ENCODE results near the gene MAGI1. TPM values are rescaled to one million over a fixed set of nuclear protein-coding genes. Genes with fewer than 3 reads are reported as not detected.
"Not testable (repeated sequence)": the region's sequence is repeated elsewhere in the genome, so short reads cannot be mapped to it uniquely, and the experiment has no call there.

The MAGI1 gene
- total RNA-seq, 2 donors from 2014 or later = 0.39 TPM; not detected in 1

DNA sequence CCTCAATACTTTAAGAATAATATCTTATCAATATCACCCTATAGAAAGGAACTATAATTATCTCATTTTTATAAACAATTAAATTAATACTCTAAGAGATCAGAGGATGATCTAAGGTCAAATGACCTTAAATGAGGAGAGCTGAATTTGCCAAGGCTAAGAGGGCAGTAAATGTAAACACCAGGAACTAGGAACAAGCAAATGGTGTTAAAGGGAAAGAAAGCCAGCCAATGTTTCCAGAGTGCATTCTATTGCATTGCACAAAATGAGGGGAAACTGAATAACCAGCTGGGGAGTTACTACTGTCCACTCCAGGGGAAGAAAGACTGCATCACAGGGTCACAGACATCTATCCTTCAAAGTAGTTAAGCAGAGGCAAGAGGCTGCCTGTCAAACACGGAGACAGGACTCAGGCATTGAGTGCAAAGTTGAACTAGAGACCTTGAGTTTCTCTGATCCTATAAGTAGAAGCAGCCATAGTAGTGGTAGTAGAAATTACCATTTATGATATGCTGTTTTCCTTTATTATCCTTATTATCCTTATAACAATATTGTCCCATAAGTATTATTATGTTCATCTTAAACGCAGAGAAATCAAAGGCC lies 466.4 kb downstream of the MAGI1 start:
- ATAC-seq (no peak), DNase-seq (ENCODE audit: low spot score in 2 of 2) (no peak)
- H3K36me3 Mint-ChIP-seq = no peaks in the 10 kb centered on the region
- H3K9me3 Mint-ChIP-seq = peaks cover 3 to 10% of the 10 kb centered on the region in 2 donors
- no peak overlapping the region for H3K27ac Mint-ChIP-seq

DNA sequence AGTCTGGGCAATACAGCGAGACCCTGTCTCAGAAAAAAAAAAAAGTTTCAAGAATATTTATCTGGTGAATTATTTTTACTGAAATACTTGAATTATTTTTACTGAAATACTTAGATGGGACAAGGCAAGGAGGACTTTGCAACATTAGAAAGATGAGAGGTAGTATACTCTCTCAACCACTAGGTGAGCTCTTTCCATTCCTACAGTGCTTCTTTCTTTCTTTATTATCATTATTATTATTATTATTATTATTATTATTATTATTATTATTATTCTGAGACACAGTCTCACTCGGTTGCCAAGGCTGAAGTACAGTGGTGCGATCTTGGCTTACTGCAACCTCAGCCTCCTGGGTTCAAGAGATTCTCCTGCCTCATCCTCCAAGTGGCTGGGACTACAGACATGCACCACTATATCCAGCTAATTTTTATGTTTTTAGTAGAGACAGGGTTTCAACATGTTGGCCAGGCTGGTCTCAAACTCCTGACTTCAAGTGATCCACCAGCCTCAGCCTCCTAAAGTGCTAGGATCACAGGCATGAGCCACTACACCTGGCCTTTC lies 468.8 kb downstream of the MAGI1 start:
- ATAC-seq = no peak
- DNase-seq (ENCODE audit: low spot score in 2 of 2) = no peak
- Mint-ChIP-seq H3K27ac (no peak overlapping the region), H3K9me3 (peaks cover 3 to 7% of the 10 kb centered on the region in 2 donors), H3K36me3 (no peaks in the 10 kb centered on the region)

DNA sequence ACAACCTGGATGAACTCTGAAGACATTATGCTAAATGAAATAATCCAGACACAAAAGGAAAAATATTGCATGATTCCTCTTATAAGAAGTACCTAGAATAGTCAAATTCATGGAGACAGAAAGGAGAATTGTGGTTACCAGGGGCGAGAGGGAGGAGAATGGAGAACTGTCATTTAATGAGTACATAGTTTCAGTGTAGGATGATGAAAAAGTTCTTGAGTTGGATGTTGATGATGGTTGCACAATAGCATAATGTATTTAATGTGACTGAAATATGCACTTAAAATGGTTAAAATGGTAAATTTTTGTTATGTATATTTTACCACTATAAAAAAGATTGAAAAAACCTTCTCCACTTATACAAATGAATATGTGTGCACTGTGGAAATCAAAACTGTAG lies 469.6 kb downstream of the MAGI1 start:
- DNase-seq (ENCODE audit: low spot score in 2 of 2) (no peak), ATAC-seq (no peak)
- Mint-ChIP-seq H3K9me3 (peaks cover 3% of the 10 kb centered on the region in 2 donors), H3K36me3 (no peaks in the 10 kb centered on the region), H3K27ac (no peak overlapping the region)

DNA sequence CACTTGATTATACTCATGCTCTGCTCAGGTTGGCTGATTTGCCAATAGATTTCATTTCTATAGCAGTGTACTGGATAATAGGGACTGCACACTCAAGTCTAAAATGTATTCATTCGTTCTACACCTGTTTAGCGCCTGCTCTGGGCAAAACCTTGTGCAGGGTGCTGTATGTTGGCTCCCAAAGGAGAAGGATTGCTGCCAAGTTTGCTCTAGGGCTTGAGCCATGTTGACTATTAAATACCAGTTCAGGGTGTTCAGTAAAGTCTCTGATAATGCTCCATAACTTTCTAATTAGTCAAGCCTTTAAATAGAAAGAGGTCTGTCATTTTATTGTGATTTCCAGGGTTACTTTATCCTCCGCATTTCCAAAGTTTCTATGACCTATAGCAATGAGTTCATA lies 470.2 kb downstream of the MAGI1 start:
- Mint-ChIP-seq H3K36me3 (no peaks in the 10 kb centered on the region), H3K27ac (no peak overlapping the region), H3K9me3 (peaks cover 3% of the 10 kb centered on the region in 2 donors)
- no peak for ATAC-seq
- DNase-seq (ENCODE audit: low spot score in 2 of 2) = no peak

DNA sequence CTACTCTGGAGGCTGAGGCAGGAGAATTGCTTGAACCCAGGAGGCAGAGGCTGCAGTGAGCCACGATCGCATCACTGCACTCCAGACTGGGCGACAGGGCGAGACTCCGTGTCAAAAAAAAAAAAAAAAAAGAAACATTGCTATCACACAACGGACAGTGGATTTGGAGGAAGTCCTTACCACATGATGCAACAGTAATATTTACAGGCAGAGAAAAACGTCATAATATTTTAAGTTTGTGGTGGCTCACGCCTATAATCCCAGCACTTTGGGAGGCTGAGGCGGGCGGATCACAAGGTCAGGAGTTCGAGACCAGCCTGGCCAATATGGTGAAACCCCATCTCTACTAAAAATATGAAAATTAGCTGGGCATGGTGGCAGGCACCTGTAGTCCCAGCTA lies 473.0 kb downstream of the MAGI1 start:
- H3K27ac Mint-ChIP-seq; H3K36me3 Mint-ChIP-seq; H3K9me3 Mint-ChIP-seq; DNase-seq (ENCODE audit: low spot score in 2 of 2); ATAC-seq: not testable (repeated sequence)

DNA sequence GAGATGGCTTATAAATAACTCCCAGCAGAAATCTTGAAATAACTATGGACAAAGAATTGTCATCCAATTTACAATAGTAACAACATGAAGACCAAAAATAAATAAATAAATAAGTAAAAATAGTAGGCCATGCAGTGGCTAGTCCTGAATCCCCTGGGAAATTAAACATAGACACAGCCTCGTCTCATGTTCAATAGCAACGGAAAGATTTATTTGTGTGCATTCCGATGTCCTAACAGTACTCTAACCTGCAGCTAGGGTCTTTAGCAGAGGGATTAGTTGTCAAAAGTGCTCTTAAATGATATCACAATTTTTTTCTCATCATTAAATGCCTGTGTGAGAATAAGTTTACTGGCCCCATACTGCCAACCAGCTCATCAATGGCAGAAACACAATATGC lies 474.2 kb downstream of the MAGI1 start:
- H3K27ac Mint-ChIP-seq = no peak overlapping the region
- peaks cover 3% of the 10 kb centered on the region in 2 donors for H3K9me3 Mint-ChIP-seq
- no peak for ATAC-seq
- no peaks in the 10 kb centered on the region for H3K36me3 Mint-ChIP-seq
- no peak for DNase-seq (ENCODE audit: low spot score in 2 of 2)

DNA sequence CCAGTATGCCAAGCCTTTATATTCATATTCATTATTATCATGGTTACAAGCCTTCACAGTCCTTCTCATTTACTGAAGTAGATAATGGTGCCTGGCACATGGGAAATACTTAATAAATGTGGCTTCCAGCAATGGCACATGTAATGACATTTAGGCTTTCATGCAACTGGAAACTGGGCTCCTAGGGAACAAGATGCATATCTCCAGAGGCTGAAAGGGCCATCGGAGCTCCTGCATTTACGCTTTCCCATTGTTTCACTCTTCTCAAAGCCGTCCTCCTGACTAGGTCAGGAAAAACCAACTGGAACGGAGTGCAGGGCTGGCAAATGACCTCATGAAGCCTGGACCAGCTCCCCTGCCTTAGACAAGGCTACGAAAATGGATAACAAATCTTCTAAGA lies 474.9 kb downstream of the MAGI1 start:
- Mint-ChIP-seq H3K27ac (no peak overlapping the region), H3K9me3 (peaks cover under 1% of the 10 kb centered on the region in 2 donors), H3K36me3 (no peaks in the 10 kb centered on the region)
- ATAC-seq = no peak
- no peak for DNase-seq (ENCODE audit: low spot score in 2 of 2)

DNA sequence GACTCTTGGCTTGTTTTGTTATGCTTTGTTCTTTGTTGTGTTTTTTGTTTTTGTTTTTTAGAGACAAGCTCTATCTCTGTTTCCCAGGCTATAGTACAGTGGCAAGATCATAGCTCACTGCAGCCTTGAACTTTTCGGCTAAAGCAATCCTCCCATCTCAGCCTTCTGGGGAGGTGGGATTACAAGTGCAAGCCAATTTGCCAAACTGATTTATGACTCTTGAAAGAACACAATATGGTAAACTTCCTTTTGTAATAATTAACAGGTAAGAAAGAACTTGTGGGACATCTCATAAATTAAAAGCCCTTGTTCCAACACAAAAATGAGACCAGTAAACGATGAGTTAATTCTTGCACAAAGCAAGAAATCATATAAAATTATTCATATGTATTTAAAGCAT lies 476.3 kb downstream of the MAGI1 start:
- no peak for ATAC-seq
- no peaks in the 10 kb centered on the region for H3K9me3 Mint-ChIP-seq
- no peak overlapping the region for H3K27ac Mint-ChIP-seq
- H3K36me3 Mint-ChIP-seq = no peaks in the 10 kb centered on the region
- no peak for DNase-seq (ENCODE audit: low spot score in 2 of 2)

DNA sequence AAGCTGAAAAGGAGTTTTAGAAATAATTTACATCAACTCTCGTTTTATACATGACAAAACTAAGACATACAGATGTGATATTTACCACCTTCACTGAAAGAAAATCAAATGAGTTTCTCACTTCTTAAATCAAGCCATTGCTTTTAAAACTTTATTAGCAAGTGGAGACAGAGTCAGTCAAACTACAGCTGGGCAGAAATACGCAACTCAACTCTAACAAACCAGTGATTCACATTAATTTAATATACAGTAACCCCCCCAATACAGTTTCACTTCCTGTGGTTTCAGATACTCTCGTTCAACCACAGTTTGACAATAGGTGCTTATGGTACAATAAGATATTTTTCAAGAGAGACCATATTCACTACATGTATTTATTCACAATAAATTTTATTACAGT lies 477.1 kb downstream of the MAGI1 start:
- Mint-ChIP-seq H3K36me3 (no peaks in the 10 kb centered on the region), H3K9me3 (no peaks in the 10 kb centered on the region), H3K27ac (no peak overlapping the region)
- DNase-seq (ENCODE audit: low spot score in 2 of 2) = no peak
- ATAC-seq = no peak

DNA sequence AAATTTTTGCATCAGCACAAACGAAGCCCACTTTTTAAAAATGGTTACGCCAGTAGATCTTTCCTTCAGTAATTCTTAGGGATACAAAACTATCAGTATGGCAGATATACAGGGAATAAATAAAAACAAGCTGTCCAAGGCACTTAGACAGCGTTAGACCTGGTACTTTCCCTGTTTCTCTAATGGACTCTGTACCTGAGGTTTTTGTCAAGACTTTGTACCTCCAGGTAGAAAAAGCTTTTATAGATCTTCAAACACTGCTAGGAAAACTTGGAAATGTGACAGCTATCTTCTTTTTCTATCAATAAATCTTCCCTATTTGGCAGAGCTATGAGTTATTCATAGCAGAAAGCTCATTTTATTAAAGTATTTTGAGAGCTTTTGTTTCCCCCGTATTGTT lies 477.8 kb downstream of the MAGI1 start:
- ATAC-seq (no peak), DNase-seq (ENCODE audit: low spot score in 2 of 2) (no peak)
- Mint-ChIP-seq H3K36me3 (no peaks in the 10 kb centered on the region), H3K27ac (no peak overlapping the region), H3K9me3 (no peaks in the 10 kb centered on the region)

DNA sequence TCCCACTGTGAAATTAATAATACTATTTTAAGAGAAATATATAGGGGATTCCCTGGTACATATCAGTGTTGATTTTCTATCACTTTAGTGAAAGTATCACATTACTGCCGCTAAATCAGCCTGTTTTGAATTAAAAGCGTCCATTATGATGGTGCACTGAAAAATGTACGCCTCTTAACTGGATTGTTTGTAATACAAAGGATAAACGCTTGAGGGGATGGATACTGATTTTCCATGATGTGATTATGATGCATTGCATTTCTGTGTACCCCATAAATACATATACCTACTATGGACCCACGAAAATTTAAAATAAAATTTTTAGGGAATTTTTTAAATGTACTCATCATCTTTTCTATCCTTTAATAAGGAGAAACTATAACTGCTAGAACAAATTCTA lies 478.6 kb downstream of the MAGI1 start:
- no peak overlapping the region for H3K27ac Mint-ChIP-seq
- no peak for ATAC-seq
- H3K36me3 Mint-ChIP-seq = no peaks in the 10 kb centered on the region

DNA sequence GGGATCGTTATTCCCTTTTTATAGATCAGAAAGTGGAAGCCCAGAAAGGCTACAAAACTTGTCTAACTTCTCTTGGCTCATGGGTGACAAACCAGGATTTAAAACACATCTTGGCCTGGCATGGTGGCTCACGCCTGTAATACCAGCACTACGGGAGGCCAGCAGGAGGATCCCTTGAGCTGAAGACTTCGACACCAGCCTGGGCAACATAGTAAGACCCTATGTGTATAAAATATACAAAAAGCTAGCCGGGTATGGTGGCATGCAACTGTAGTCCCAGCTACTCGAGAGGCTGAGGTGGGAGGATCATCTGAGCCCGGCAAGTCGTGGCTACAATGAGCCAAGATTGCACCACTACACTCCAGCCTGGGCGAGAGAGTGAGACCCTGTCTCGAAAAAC lies 479.1 kb downstream of the MAGI1 start:
- no peak for ATAC-seq
- no peaks in the 10 kb centered on the region for H3K9me3 Mint-ChIP-seq
- no peak for DNase-seq (ENCODE audit: low spot score in 2 of 2)
- no peaks in the 10 kb centered on the region for H3K36me3 Mint-ChIP-seq
- no peak overlapping the region for H3K27ac Mint-ChIP-seq

More for the DNA sequence above, 478.6 kb downstream of the MAGI1 start:
- DNase-seq (ENCODE audit: low spot score in 2 of 2) = no peak
- no peaks in the 10 kb centered on the region for H3K9me3 Mint-ChIP-seq

DNA sequence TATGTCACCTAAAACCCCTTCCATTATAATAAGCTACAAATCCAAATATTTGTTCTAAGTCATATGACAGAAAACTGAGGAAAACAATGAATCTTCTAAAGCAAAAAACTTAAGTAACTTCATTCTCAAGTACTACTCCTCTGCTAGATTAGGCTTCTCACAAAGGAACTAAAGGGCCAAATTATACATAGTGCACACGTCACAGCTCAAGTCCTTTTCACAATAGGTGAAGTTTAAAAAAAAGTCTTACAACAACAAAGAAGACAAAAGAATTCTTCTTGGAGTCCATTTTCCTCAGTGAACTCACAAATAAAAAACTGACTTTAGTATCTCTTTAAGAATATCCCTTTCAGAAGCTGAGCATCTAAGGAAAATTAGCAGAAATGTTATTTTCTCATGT lies 479.9 kb downstream of the MAGI1 start:
- H3K36me3 Mint-ChIP-seq = no peaks in the 10 kb centered on the region
- no peak overlapping the region for H3K27ac Mint-ChIP-seq
- no peaks in the 10 kb centered on the region for H3K9me3 Mint-ChIP-seq
- ATAC-seq = no peak
- DNase-seq (ENCODE audit: low spot score in 2 of 2) = no peak

DNA sequence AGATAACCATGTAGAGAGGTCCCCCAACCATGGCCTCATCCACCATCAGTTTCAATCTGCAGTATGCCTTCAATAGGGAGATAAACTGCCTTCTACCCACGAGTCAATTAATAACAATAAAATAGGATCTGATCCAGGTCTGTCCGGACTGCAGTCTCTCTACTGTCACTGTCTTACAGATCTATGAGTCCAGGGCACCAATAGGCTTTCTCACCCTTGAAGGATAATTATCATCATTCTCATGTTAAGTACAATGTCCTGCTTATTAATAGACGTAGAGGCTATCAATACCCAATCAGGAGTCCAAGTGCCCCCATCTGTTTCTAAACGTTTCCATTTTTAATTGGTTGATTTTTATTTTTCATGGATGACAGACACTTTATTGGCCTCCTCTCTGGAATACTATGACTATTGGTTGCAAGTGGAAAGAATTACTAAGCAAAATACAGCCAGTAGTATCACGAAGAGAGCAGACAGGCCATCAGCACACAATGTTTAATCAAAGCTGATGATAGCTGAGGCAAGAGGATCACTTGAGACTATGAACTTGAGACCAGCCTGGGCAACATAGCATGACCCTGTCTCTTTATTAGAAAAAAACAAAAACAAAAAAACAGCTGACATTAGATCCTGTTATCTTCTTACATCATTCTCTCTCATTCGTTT lies 480.7 kb downstream of the MAGI1 start:
- Mint-ChIP-seq H3K27ac (no peak overlapping the region), H3K9me3 (no peaks in the 10 kb centered on the region), H3K36me3 (no peaks in the 10 kb centered on the region)
- ATAC-seq (no peak), DNase-seq (ENCODE audit: low spot score in 2 of 2) (no peak)

DNA sequence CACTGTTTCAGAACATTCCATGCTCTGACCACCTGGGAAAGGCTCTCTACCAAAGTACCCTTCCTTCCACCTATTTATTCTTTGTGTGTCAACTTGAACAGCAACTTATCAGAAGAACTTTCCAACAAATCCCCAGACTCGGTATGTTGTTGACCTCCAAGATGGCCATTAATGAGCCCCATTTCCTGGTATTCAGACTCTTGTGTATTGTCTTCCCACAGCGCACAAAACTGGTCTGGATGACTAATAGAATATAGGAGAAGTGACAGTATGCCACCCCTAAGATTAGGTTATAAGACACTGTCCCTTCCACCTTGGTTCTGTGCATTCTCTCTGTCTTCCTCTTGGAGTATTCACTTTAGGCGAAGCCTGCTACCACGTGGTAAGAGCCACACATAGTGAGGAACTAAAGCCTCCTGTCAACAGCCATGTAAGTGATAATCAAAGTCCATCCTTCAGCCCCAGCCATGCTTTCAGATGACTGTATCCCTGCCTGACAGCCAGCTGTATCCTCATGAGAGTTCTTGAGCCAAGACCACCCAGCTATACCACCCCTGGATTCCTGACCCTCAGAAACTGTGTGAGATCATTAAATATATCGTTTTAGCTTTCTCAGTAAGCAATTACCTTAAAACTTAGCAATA lies 481.7 kb downstream of the MAGI1 start:
- Mint-ChIP-seq H3K36me3 (no peaks in the 10 kb centered on the region), H3K9me3 (no peaks in the 10 kb centered on the region), H3K27ac (no peak overlapping the region)
- DNase-seq (ENCODE audit: low spot score in 2 of 2) = no peak
- no peak for ATAC-seq

DNA sequence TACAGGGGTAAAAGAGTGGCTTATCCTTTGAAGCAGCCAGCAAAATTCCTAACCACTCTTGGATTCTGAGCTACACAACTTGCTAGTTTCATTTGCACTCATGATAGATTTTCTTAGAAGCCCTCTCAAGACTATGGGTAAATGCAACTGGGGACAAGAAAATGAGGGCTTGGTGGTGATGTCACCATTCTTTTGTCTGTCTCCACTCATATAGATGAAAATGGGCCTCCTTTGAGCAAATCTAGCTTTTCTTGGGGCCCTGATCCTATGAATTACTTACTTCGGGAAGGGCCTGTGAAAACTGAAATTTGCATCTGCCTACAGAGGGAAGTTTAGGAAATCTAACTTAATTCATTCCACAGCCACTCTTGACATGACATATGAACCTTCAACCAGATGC lies 486.3 kb downstream of the MAGI1 start:
- Mint-ChIP-seq H3K9me3 (no peaks in the 10 kb centered on the region), H3K36me3 (no peaks in the 10 kb centered on the region), H3K27ac (no peak overlapping the region)
- DNase-seq (ENCODE audit: low spot score in 2 of 2) (no peak), ATAC-seq (no peak)

DNA sequence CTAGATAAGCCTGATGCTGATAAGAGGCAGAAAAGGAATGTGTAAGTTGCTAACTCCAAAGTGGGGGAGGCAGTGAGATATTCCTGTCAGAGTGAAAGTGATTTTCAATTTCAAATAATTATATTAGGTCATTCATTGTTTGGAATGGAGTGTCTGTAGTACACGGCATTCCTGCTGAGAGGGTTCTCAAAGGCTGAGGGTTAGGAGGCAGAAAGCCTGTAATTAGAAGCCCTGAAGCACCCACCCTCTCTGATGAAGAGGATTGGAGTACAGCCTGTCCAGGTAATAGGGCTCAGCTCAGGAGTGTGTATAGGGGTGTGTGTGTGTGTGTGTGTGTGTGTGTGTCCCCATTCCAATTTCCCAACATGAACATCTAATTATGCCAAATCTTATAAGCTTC lies 486.8 kb downstream of the MAGI1 start:
- no peak for ATAC-seq

DNA sequence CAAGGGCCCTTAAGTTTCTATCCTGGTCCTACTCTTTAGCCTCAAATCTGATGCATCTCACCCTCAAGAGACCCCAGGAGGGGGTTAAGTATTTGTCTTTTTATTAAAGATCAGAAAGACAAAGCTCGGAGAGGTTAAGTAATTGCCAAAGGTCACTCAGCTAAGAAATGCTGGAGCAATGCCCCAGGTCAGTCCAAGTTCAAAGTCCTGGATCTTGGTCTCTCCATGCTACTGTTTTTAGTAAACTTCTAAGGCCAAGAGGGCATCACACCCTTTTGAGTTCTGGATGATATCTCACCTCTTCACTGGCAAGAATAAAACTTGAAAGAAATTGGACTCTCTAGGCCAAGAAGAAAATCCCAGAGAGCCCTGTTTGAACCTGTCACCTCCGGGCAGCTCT lies 488.6 kb downstream of the MAGI1 start:
- no peak for ATAC-seq
- H3K36me3 Mint-ChIP-seq = no peaks in the 10 kb centered on the region
- no peak overlapping the region for H3K27ac Mint-ChIP-seq
- H3K9me3 Mint-ChIP-seq = peaks cover 0 to 5% of the 10 kb centered on the region in 2 donors
- no peak for DNase-seq (ENCODE audit: low spot score in 2 of 2)

More for the DNA sequence above, 486.8 kb downstream of the MAGI1 start:
- no peaks in the 10 kb centered on the region for H3K9me3 Mint-ChIP-seq
- DNase-seq (ENCODE audit: low spot score in 2 of 2) = no peak
- H3K27ac Mint-ChIP-seq = no peak overlapping the region
- H3K36me3 Mint-ChIP-seq = no peaks in the 10 kb centered on the region
